GM18909 (cell line): ENCODE results near the gene MARS2.
A peak's percentile ranks its signal among the peaks of the same experiment; 100 is the strongest.
"Not testable (repeated sequence)": the region's sequence is repeated elsewhere in the genome, so short reads cannot be mapped to it uniquely, and the experiment has no call there.

ENCODE experiments used
- ATAC-seq: cut with Tn5 transposase; IDR thresholded peaks from one replicate; pipeline ENCODE4 v1.9.1; 2021; ENCODE audit warnings: mild to moderate bottlenecking; ENCODE audit not compliant: unreplicated experiment, poor library complexity

Gene MARS2

GRCh38 chr2:197705912-197706838, 1.0 kb downstream of the MARS2 start:
- no peak for ATAC-seq

GRCh38 chr2:197706839-197707207, 1.7 kb downstream of the MARS2 start:
- no peak for ATAC-seq

DNA sequence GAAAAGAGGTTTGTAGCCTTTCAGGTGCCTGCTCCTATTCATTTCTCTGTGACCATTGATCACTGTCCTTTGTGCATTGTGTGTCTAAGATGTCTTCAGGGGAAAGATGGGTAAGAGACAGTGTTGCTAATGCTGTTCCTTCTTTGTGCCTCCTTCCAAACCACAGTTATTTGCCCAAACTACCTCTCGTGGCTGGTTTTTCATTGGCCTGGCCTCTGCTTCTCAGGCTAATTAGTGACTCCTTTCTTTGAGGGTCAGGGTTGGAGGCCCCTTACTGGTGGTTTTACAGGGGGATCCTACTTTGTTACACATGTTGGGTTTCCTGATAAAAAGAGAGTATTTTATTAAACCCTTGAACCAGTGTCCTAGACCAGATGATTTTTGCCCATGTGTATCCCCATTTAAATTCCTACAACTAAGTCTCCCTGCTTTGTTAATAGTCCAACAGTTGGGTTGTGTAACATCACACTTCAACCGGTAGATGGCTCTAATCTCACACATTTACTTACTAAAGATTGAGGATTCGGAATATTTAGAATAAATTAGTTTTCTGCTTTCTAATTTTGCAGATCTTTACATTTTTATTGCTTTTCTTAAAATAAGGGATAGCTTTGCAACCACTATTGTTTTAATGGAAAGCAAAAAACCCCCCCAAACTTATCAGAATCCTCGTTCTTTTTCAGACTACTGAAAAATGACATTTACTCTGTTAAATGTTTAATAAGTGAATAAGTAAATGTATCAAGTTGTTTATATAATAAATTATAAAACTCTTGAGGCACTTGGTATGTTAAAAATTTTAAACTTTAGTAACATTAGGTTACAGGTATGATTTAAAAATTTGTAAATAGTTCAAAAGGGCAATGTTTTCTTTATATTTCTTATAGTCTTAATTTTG, 2.4 kb downstream of the MARS2 start:
- ATAC-seq = no peak

DNA sequence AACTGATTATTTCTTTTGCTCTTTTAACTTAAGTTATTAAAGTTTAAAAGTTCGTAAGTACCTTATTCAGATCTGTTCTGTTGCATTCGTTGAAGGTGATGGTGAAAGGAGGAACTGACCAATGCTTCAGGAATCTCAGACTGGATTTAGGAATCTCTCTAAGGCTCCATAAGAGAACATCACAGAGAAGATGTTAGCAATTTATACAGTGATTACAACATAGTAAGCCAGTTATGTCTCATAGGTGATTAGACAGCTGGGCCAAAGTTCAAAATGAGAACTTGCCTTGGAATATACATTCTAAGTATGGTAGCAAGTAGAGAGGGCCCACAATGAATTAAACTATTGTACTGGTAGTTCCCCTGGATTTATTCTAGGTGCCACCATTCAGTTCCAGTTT, 3.2 kb downstream of the MARS2 start:
- no peak for ATAC-seq

- not testable (repeated sequence) for ATAC-seq
These were observed 4.0 kb downstream of the MARS2 start for GRCh38 chr2:197709140-197709539.

DNA sequence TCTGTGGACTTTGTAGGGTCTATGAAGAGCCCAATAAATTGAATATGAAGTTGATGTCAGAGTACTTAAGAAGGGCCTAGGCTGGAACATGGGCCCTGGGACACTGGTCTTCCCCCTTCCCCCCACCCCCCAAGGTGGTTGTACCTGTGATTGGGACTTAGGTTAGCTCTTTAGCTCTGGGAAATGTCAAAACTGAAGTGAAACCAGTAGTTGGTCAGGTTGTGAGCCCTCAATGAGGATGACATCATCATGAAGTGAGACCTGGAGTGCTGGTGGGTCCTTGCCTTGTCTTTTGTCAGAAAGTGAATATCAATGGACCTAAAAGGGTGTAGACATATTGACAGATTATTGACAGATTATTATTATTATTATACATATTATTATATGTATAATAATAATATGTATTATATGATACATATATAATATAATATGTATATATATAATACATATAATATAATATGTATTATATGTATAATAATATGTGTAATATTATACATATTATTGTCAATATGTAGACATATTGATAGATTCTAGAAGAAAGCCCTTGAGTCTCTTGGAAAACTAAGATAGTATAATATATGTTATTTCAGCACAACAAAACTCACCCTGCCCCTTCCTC, 5.4 kb downstream of the MARS2 start:
- peak; percentile 81 for ATAC-seq

DNA sequence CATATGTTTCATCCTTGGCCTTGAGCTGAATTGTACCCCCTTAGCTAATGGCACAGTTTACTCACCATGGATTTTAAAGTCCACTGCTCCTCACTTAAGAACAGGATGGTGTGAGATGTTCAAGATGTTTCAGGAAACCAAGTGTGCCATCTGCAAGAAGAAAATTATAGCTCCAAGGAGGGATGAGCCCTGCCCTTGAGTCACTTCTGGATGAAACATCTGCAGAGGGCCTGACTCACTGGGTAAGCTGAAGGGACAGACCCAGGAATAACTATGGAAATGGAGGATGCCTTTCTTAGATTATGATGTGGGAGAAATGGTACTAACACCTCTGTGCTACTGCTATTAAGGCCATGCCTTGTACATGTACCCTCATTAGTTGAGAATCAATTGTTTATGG, 6.4 kb downstream of the MARS2 start:
- ATAC-seq = no peak

GRCh38 chr2:197713271-197713670, 8.1 kb downstream of the MARS2 start:
- no peak for ATAC-seq

- ATAC-seq = no peak
These were observed 12.7 kb downstream of the MARS2 start for GRCh38 chr2:197717863-197718262.

DNA sequence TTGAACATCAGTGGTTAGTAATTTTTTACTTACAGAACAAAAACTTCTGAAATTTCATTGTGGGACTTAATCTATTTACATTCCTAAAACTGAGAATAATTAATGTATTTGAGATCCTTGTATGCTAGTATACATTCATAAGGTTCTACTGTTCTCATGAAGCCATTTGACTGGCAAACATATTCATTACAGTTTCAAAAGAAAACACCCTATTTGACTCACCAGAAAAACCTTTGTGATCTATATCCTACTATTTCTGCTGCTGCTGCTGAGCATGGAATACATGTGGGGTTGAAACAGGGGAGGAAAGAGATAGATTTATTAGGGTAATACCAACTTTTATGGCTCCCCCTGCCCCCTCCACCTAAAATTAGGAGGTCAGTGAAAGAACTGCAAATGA, 21.8 kb downstream of the MARS2 start:
- no peak for ATAC-seq

DNA sequence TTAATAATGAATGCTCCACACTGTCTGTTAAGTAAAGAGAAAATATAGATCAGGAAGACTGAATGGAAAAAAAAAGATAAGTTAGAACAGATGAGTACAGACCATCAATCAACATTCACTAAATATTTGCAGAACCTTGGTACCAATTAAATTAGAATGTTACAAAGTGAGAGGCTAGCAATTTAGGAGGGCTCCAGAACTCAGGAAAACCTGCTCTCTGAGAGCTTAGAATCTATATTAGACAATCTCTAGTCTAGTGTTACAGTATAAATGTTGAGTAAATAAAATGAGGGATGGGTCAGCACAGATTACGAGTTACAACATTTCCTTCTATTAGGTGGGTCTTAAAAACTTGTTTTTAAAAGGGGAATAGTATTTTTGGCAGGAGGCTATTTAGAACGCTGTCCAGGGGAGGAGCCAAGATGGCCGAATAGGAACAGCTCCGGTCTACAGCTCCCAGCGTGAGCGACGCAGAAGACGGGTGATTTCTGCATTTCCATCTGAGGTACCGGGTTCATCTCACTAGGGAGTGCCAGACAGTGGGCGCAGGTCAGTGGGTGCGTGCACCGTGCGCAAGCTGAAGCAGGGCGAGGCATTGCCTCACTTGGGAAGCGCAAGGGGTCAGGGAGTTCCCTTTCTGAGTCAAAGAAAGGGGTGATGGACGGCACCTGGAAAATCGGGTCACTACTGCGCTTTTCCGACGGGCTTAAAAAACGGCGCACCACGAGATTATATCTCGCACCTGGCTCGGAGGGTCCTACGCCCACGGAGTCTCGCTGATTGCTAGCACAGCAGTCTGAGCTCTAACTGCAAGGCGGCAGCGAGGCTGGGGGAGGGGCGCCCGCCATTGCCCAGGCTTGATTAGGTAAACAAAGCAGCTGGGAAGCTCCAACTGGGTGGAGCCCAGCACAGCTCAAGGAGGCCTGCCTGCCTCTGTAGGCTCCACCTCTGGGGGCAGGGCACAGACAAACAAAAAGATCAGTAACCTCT, 23.7 kb downstream of the MARS2 start:
- ATAC-seq = not testable (repeated sequence)

GRCh38 chr2:197740200-197740599, 35.0 kb downstream of the MARS2 start:
- ATAC-seq = no peak
